Muscle layer of colon (tissue), 2 donors: ENCODE results near the gene SIL1.
"Not testable (repeated sequence)": the region's sequence is repeated elsewhere in the genome, so short reads cannot be mapped to it uniquely, and the experiment has no call there.

Experiments used
- H3K27ac ChIP-seq: one replicate; pipeline ENCODE4 v1.7.0; 2013; ENCODE audit warnings: low read depth, mild to moderate bottlenecking, low read length, moderate library complexity
- H3K27me3 ChIP-seq, 2 donors: one replicate each; pipeline ENCODE4 v1.7.0; 2013; ENCODE audit warnings: low read length in 2 of 2, mild to moderate bottlenecking in 2 of 2; ENCODE audit not compliant: insufficient read depth in 2 of 2, control insufficient read depth in 1 of 2
- H3K36me3 ChIP-seq: one replicate; pipeline ENCODE4 v1.7.0; 2013; ENCODE audit warnings: mild to moderate bottlenecking, low read length; ENCODE audit not compliant: insufficient read depth
- H3K4me1 ChIP-seq: one replicate; pipeline ENCODE4 v1.7.0; 2013; ENCODE audit warnings: mild to moderate bottlenecking, low read length; ENCODE audit not compliant: insufficient read depth
- H3K4me3 ChIP-seq, 2 donors: one replicate each; pipeline ENCODE4 v1.7.0; 2013; ENCODE audit warnings: low read length in 2 of 2, low read depth in 1 of 2, mild to moderate bottlenecking in 1 of 2, moderate library complexity in 1 of 2
- H3K9ac ChIP-seq: one replicate; pipeline ENCODE4 v1.7.0; 2013; ENCODE audit warnings: low read length
- H3K9me3 ChIP-seq: one replicate; pipeline ENCODE4 v1.7.0; 2013; ENCODE audit warnings: mild to moderate bottlenecking, low read length
- donor health status: abdominal sarcoma.
- donor health status: Adenocarcinoma of cecum.

SIL1 gene

DNA sequence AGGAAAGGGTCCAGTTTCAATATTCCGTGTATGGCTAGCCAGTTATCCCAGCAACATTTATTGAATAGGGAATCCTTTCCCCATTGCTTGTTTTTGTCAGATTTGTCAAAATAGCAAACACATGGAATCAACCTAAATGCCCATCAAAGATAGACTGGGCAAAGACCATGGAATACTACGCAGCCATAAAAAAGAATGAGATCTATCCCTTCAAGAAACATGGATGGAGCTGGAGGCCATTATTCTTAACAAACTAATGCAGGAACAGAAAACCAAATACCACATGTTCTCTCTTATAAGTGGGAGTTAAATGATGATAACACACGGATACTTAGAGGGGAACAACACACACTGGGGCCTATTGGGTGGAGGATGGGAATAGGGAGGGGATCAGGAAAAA lies 161.8 kb downstream of the SIL1 start:
- H3K4me3 ChIP-seq, H3K9ac ChIP-seq, H3K4me1 ChIP-seq, H3K27ac ChIP-seq, H3K9me3 ChIP-seq, H3K27me3 ChIP-seq, H3K36me3 ChIP-seq: not testable (repeated sequence)

DNA sequence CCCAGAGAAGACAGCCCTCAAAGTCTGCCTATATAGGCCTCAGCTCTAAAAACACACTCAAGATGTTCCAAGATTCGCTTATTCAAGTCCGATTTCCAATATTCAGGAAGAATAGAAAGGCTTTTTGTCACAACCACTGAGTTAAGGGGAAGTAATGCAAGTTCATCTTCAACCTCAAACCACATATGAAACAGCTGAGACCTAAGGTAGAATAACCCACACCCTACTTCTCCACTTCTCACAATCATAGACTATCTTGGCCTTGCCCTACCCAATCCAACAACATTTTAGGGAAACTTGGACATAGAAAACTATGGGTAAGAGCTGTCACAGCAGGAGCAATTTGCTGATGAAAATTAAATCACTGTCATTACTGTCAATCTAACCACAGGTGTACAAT lies 171.0 kb downstream of the SIL1 start:
- Histone ChIP-seq H3K4me1 (no peaks in the 10 kb centered on the region), H3K27me3 (no peaks in the 10 kb centered on the region), H3K9me3 (no peaks in the 10 kb centered on the region), H3K9ac (no peak overlapping the region), H3K4me3 (no peak overlapping the region), H3K36me3 (no peaks in the 10 kb centered on the region), H3K27ac (no peak overlapping the region)

DNA sequence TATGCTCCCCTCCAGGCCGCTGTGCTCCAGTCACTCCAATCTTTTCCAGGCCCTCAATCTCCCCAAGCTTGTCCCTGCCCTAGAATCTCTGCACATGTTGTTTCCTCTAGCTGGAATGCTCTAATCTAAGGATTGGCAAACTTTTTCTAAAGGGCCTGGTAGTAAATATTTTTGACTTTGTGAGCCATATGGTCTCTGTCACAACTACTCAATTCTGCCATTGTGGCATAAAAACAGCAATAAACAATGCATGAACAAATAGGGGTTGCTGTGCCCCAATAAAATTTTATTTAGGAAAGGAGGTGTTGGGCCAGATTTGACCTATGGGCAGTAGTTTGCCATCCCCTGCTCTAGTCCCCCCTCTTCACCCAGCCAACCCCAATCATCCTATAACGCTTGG lies 172.5 kb downstream of the SIL1 start:
- no peak overlapping the region for H3K4me3 ChIP-seq
- no peaks in the 10 kb centered on the region for H3K9me3 ChIP-seq
- H3K4me1 ChIP-seq: no peaks in the 10 kb centered on the region
- H3K27ac ChIP-seq: no peak overlapping the region
- no peak overlapping the region for H3K9ac ChIP-seq
- no peaks in the 10 kb centered on the region for H3K27me3 ChIP-seq
- H3K36me3 ChIP-seq: peaks cover 7% of the 10 kb centered on the region

DNA sequence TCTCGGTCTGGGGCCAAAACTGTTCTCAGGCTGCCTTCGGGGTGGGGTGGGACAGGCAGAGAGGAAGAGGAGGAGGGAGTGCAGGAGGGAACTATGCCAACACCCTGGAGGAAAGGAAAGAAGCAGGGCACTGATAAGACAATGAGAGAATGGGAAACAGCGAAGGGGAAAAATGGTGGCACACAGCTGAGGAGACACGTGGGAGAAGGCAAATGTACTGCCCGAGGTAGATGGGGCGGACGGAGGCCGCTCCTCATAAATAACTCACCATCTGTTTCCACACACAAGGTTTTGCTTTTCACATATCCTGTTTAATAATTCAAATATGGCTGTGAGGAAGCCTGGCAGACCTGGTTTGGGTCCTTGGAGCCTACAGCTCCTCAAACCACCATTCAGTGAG lies 174.9 kb downstream of the SIL1 start:
- Histone ChIP-seq H3K9ac (no peak overlapping the region), H3K4me1 (no peaks in the 10 kb centered on the region), H3K27ac (no peak overlapping the region), H3K4me3 (no peak overlapping the region), H3K9me3 (no peaks in the 10 kb centered on the region), H3K36me3 (peaks cover 12% of the 10 kb centered on the region), H3K27me3 (no peaks in the 10 kb centered on the region)

DNA sequence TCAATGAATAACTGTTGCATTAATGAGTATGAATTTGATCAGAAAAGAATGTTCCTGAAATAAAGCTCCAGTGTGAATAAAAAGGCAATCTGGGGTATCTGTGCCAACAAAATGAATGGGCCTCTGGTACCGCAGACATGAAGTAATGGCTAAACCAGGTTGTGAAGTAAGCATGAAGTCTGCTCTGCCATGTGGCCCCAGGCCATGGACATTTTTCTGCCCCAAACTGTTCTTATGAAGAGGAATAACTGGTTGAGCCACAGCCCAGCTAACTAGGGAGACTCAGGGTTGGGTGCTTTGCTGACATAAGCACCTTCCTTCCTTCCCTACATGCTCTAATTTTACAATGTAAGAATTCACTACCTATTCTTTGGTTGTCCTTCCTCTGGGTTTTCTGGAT lies 175.6 kb downstream of the SIL1 start:
- Histone ChIP-seq H3K4me1 (no peaks in the 10 kb centered on the region), H3K4me3 (no peak overlapping the region), H3K27ac (no peak overlapping the region), H3K36me3 (peaks cover 12% of the 10 kb centered on the region), H3K27me3 (no peaks in the 10 kb centered on the region), H3K9me3 (no peaks in the 10 kb centered on the region), H3K9ac (no peak overlapping the region)

DNA sequence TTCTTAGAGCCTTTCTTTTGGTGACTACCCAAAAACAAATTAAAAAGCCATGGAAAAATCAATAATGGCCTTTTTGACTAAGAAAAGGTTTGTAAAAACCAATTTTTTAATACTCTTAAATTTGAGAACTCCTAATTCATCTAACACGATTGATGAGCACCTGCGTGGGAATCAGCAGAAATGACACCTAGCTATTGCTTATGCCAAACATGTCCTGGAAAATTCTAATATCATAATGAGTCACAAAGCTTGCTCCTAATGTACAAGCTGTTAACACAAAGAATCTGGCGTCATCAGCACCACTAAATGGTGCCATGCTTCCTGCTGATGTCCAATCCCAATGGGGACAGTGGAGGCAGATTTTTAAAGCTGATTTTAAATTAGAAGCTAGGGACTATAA lies 176.8 kb downstream of the SIL1 start:
- Histone ChIP-seq H3K4me3 (no peak overlapping the region), H3K27ac (no peak overlapping the region), H3K9me3 (no peaks in the 10 kb centered on the region), H3K9ac (no peak overlapping the region), H3K4me1 (no peaks in the 10 kb centered on the region), H3K27me3 (no peaks in the 10 kb centered on the region), H3K36me3 (peaks cover 12% of the 10 kb centered on the region)

DNA sequence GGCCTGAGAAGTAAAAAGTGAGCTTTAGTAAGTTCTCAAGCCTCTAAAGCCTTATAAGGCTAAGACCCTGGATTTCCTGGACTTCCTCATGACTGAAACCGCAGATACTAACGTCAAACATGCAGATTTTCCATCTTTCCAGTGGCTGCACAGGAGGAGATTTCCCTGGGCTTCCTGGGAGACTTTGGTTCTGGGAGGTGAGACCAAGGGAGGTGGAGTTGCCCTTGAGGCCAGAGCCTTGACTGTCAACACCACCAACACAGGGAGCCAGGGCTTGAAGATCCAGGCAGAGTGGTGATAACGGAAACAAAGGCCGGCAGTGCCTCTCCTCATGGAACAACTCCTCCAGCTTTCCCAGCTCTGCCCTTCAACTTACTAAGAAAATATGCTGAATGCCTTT lies 178.3 kb downstream of the SIL1 start:
- no peaks in the 10 kb centered on the region for H3K4me1 ChIP-seq
- no peaks in the 10 kb centered on the region for H3K9me3 ChIP-seq
- H3K27me3 ChIP-seq: no peaks in the 10 kb centered on the region
- no peak overlapping the region for H3K27ac ChIP-seq
- peaks cover 12% of the 10 kb centered on the region for H3K36me3 ChIP-seq
- no peak overlapping the region for H3K9ac ChIP-seq
- no peak overlapping the region for H3K4me3 ChIP-seq

DNA sequence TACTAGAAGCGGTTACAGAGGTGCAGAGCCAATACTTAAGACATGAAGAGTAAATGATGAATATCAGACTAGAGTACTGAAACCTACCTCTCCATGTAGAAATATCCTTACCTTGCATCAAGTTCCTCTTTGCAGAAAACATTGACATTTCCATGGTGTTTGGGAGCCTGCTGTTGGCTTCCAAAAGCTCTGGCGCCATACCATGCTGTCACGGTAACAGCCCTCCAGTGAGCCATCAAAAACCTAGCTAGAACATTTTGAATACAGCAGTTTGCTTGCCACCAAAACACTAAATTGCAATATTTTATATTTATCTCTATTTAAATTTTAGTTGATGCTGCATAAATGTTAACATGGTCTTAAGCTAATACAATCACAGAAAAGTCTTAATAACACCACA lies 179.0 kb downstream of the SIL1 start:
- Histone ChIP-seq H3K4me1 (no peaks in the 10 kb centered on the region), H3K9me3 (no peaks in the 10 kb centered on the region), H3K9ac (no peak overlapping the region), H3K4me3 (no peak overlapping the region), H3K36me3 (peaks cover 12% of the 10 kb centered on the region), H3K27ac (no peak overlapping the region), H3K27me3 (no peaks in the 10 kb centered on the region)

DNA sequence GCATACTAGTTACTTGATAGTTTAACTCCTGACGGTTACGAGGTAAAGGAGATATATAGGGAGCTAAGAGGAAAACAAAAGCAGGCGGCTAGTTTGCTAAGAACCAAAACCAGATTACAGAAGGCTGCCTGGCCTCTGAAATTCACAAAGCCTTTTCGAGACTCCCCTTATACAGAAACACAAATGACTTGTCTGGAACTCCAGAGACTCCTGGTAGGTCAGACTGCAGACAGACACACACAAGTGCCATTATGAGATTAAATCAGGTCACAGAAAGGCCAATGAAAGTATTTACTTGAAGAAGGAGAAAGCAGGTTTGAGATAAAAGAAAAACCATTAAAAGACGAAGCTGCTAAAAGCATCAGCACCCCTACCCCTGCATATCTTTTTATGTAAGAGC lies 180.5 kb downstream of the SIL1 start:
- H3K27ac ChIP-seq: no peak overlapping the region
- no peaks in the 10 kb centered on the region for H3K27me3 ChIP-seq
- no peak overlapping the region for H3K4me3 ChIP-seq
- no peak overlapping the region for H3K9ac ChIP-seq
- no peaks in the 10 kb centered on the region for H3K9me3 ChIP-seq
- peaks cover 12% of the 10 kb centered on the region for H3K36me3 ChIP-seq
- H3K4me1 ChIP-seq: no peaks in the 10 kb centered on the region

DNA sequence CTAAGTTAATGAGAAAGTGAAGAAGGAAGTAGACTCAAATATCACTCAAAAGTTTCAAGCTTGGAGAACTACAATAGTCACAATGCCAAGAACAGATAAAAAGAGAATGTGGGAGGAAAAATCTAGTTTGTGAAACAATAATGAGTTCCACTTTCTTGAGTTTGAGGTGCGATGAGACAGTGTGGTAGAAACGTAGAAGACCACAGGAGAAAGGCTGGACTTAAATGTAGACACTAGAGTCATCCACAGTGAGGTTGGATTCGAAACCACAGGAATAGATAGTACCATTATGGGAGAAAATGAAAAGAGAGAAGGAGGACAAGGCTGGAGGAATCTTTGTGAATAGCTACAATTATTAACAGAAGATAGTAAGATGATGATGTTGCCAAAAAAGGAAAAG lies 182.0 kb downstream of the SIL1 start:
- no peaks in the 10 kb centered on the region for H3K9me3 ChIP-seq
- no peak overlapping the region for H3K27ac ChIP-seq
- peaks cover 11% of the 10 kb centered on the region for H3K36me3 ChIP-seq
- H3K4me1 ChIP-seq: no peaks in the 10 kb centered on the region
- no peak overlapping the region for H3K4me3 ChIP-seq
- no peak overlapping the region for H3K9ac ChIP-seq
- H3K27me3 ChIP-seq: no peaks in the 10 kb centered on the region

DNA sequence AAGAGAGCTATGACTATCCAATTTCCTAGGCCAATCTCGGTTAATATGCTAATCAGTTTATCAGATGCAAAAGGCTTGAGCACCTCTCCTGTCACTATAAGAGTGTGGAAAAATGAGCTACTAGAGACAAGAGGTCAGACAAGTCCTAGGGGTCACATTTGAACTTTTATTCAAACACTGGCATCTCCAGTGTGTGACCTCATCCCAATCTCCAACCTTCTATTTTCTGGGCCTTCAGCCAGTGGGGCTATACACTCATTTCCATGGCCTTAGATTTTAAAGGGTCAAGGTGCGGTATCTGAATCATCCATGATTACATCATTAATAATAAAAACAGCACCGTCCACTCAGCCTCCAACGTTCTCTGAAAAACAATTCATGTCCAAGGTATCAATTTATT lies 183.4 kb downstream of the SIL1 start:
- Histone ChIP-seq H3K4me3 (no peak overlapping the region), H3K4me1 (no peaks in the 10 kb centered on the region), H3K27ac (no peak overlapping the region), H3K27me3 (no peaks in the 10 kb centered on the region), H3K36me3 (no peaks in the 10 kb centered on the region), H3K9me3 (no peaks in the 10 kb centered on the region), H3K9ac (no peak overlapping the region)

DNA sequence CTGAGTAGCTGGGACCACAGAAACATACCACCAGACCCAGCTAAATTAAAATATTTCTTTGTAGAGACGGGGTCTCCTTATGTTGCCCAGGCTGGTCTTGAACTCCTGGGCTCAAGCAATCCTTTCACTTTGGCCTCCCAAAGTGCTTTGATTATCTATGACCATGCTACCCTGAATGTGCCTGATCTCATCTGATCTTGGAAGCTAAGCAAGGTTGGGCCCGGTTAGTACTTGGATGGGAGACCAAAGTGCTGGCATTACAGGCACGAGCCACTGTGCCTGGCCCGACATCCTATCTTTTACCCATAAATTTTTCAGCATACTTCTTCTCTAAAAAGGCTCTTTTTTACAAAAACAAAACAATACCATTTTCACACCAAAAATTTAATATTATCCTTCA lies 186.0 kb downstream of the SIL1 start:
- H3K4me1 ChIP-seq: no peaks in the 10 kb centered on the region
- H3K9me3 ChIP-seq: no peaks in the 10 kb centered on the region
- no peak overlapping the region for H3K4me3 ChIP-seq
- H3K27me3 ChIP-seq: no peaks in the 10 kb centered on the region
- no peaks in the 10 kb centered on the region for H3K36me3 ChIP-seq
- no peak overlapping the region for H3K27ac ChIP-seq
- no peak overlapping the region for H3K9ac ChIP-seq

DNA sequence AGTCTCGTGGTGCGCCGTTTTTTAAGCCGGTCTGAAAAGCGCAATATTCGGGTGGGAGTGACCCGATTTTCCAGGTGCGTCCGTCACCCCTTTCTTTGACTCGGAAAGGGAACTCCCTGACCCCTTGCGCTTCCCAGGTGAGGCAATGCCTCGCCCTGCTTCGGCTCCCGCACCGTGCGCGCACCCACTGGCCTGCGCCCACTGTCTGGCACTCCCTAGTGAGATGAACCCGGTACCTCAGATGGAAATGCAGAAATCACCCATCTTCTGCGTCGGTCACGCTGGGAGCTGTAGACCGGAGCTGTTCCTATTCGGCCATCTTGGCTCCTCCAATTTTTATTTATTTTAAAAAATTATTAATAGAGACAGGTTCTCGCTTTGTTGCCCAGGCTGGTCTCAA lies 187.0 kb downstream of the SIL1 start:
- H3K36me3 ChIP-seq, H3K9me3 ChIP-seq, H3K4me3 ChIP-seq, H3K27me3 ChIP-seq, H3K4me1 ChIP-seq, H3K9ac ChIP-seq, H3K27ac ChIP-seq: not testable (repeated sequence)
